ENCODE measurements around the gene KLHL5. TPM values are rescaled to one million over a fixed set of nuclear protein-coding genes. Genes with fewer than 3 reads are reported as not detected.

The KLHL5 gene
- total RNA-seq, 1 donor: 50.9 TPM

GRCh38 chr4:39104255-39104654 is 42.2 kb downstream of the KLHL5 start:
- no peak overlapping the region for H3K4me3 ChIP-seq (ENCODE audit: low read depth, low read length)
- no peak for DNase-seq (ENCODE audit: low read depth)
- TF ChIP-seq, protein P1, sequence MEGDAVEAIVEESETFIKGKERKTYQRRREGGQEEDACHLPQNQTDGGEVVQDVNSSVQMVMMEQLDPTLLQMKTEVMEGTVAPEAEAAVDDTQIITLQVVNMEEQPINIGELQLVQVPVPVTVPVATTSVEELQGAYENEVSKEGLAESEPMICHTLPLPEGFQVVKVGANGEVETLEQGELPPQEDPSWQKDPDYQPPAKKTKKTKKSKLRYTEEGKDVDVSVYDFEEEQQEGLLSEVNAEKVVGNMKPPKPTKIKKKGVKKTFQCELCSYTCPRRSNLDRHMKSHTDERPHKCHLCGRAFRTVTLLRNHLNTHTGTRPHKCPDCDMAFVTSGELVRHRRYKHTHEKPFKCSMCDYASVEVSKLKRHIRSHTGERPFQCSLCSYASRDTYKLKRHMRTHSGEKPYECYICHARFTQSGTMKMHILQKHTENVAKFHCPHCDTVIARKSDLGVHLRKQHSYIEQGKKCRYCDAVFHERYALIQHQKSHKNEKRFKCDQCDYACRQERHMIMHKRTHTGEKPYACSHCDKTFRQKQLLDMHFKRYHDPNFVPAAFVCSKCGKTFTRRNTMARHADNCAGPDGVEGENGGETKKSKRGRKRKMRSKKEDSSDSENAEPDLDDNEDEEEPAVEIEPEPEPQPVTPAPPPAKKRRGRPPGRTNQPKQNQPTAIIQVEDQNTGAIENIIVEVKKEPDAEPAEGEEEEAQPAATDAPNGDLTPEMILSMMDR (IDR thresholded peaks at IDR 0.05; ENCODE audit: insufficient read depth, low read length): no peak

DNA sequence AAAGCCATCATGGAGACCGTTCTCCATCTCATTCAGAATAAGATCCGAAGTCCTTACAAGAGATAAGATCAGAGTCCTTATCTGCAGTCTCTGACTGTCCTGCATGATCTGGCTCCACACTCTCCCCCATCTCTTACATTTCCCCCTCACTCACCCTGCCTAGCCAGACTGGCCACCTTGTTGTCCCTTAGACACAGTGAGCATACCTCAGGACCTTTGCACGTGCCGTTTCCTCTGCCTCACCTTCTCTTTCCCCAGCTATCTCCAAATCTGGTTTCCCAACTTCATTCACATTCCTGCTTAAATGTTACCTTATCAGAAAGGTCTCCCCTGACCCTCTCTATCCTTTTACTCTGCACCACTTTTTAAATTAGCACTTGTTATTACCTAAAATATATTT is 44.0 kb downstream of the KLHL5 start:
- DNase-seq (ENCODE audit: low read depth): no peak
- H3K4me3 ChIP-seq (ENCODE audit: low read depth, low read length): no peak overlapping the region
- TF ChIP-seq, protein P1 (IDR thresholded peaks at IDR 0.05; ENCODE audit: insufficient read depth, low read length): no peak

DNA sequence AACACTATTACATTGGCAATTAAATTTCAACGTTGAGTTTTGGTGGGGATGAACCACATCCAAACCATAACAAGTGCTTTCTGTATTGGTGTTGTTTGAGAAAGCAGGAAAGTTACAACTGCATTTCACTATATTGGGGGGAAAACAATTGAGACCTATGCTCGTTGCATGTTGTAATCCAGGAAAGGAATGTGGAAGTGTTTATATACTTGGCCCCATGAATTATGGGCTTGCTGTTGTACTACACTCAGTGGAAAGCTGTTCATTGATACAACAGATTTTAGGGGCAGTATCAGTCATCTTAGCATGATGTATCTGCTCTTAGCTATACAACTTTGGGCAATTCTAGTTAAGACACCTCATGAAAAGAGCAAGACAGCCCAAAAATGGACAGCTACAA is 52.4 kb downstream of the KLHL5 start:
- no peak overlapping the region for H3K4me3 ChIP-seq (ENCODE audit: low read depth, low read length)
- no peak for DNase-seq (ENCODE audit: low read depth)
- TF ChIP-seq, protein P1 (IDR thresholded peaks at IDR 0.05; ENCODE audit: insufficient read depth, low read length): no peak

DNA sequence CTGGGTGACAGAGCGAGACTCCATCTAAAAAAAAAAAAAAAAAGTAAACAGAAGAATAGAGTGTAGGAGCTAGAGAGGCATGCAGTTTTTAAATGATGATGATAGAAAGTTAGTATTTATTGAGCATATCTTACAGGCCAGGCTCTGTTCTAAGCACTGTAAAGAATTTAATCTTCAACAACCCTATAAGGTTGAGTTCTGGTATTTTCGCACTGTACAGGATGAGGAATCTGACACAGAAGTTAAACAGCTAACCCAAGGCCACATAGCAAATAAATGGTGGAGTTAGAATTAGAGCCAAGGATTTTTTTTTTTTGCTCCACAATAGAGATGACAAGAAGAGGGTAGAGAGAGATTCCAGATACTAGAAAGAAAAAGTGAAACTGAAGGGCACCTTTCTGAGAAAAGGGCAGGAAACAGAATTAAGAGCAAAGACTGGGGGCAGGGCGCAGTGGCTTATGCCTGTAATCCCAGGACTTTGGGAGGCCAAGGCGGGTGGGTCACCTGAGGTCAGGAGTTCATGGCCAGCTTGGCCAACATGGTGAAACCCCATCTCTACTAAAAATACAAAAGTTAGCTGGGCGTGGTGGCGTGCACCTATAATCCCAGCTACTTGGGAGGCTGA is 56.1 kb downstream of the KLHL5 start:
- TF ChIP-seq, protein P1 (IDR thresholded peaks at IDR 0.05; ENCODE audit: insufficient read depth, low read length): no peak
- H3K4me3 ChIP-seq (ENCODE audit: low read depth, low read length): no peak overlapping the region
- DNase-seq (ENCODE audit: low read depth): no peak

- DNase-seq (ENCODE audit: low read depth): no peak
- TF ChIP-seq, protein P1 (IDR thresholded peaks at IDR 0.05; ENCODE audit: insufficient read depth, low read length): no peak
Measured at GRCh38 chr4:39120418-39120817, 58.4 kb downstream of the KLHL5 start.

DNA sequence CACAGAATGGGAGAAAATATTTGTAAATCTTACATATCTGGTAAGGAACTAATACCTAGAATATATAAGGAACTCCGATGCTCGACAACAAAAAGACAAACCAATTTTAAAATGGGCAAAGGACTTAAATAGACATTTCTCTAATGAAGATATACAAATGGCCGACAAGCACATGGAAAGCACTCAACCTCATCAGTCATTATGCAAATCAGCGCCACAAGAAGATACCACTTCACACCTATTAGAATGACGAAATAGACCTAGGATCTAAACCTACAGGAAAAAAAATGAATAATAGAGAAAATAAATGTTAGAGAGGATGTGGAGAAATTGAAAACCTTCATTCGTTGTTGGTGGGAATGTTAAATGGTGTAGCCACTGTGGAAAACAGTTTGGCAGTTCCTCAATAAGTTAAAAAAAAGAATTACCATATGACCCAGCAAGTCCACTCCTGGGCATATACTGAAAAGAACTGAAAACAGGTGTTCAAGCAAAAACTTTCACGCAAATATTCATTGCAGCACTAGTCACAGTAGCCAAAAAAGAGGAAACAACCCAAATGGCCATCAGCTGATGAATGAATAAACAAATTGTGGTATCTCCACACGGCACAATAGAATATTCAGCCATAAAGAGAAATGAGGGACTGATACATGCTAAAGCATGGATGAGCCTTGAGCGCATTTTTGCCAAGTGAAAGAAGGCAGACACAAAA is 63.0 kb downstream of the KLHL5 start:
- no peak overlapping the region for H3K4me3 ChIP-seq (ENCODE audit: low read depth, low read length)
- TF ChIP-seq, protein P1 (IDR thresholded peaks at IDR 0.05; ENCODE audit: insufficient read depth, low read length): no peak
- no peak for DNase-seq (ENCODE audit: low read depth)

More at GRCh38 chr4:39120418-39120817, 58.4 kb downstream of the KLHL5 start:
- H3K4me3 ChIP-seq (ENCODE audit: low read depth, low read length): no peak overlapping the region
